ENCODE results near the gene MAMLD1. TPM values are rescaled to one million over a fixed set of nuclear protein-coding genes. Genes with fewer than 3 reads are reported as not detected.

Gene MAMLD1
- total RNA-seq, 1 donor from 2014 or later = 3.0 TPM

DNA sequence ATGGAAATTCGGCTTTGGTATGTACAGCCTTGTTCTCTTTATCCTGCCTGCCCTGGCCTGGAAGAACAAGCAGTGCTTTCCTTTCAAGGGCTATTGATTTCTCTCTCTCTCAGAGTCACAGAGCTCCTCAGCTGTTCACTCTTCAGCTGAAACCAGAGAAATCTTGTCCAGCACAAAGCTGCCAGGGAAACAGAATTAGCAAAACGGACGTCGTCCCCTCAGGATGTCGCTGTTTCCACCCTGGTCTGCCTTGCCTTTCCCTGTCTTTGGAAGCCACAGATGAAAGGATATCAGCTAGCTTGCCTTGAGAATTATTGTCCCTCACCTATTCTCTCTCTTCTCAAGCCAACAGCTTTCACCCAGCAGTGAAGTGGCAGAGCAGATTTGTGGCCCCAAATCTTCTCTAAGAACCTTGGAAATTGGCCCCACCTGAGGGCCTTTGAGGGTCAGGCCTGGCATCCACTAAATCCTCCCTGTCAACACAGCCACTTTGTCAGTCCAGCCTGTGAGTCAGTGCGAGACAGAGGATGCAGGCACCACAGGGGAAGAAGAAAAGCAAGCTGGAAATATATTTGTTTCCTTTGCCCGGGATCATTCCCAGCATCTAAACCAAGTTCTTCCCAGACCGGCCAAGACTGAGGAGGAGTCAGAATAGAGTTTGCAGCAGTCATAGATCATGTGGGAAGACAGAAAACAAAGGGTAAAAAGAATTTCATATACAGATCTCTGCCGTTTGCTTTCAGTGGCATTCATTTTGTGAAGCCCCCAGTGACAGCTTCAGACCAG is 141.5 kb downstream of the MAMLD1 start:
- H3K27me3 ChIP-seq (ENCODE audit: control insufficient read depth, insufficient read depth, low read length) = no peaks in the 10 kb centered on the region
- no peaks in the 10 kb centered on the region for H3K36me3 ChIP-seq (ENCODE audit: control insufficient read depth, insufficient read depth, low read length)
- DNase-seq (ENCODE audit: low read depth) = no peak
- no peak overlapping the region for H3K4me3 ChIP-seq (ENCODE audit: low read depth, low read length)
- TF ChIP-seq, protein P1, sequence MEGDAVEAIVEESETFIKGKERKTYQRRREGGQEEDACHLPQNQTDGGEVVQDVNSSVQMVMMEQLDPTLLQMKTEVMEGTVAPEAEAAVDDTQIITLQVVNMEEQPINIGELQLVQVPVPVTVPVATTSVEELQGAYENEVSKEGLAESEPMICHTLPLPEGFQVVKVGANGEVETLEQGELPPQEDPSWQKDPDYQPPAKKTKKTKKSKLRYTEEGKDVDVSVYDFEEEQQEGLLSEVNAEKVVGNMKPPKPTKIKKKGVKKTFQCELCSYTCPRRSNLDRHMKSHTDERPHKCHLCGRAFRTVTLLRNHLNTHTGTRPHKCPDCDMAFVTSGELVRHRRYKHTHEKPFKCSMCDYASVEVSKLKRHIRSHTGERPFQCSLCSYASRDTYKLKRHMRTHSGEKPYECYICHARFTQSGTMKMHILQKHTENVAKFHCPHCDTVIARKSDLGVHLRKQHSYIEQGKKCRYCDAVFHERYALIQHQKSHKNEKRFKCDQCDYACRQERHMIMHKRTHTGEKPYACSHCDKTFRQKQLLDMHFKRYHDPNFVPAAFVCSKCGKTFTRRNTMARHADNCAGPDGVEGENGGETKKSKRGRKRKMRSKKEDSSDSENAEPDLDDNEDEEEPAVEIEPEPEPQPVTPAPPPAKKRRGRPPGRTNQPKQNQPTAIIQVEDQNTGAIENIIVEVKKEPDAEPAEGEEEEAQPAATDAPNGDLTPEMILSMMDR (IDR thresholded peaks at IDR 0.05; ENCODE audit: insufficient read depth, low read length, poor library complexity, severe bottlenecking) = no peak

DNA sequence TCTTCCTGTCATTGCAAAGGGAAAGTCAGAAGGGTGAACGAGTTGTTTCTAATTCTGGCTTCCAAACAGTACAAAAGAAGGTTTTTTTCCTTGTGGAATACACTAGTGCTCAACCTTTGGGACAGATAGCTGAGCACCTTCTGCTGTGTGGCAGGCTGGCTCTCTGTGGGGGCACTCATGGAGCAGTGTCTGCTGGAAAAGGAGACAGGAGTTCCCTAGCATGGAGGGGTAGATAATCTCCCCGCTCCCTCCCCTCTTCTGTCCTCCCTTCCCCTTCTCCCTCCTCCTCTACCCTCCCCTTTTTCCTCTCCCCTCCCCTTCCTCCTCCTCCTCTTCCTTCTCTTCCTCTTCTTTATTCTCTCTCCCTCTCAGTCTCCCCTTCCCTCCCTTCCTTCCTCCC is 142.9 kb downstream of the MAMLD1 start:
- DNase-seq (ENCODE audit: low read depth) = no peak
- no peaks in the 10 kb centered on the region for H3K27me3 ChIP-seq (ENCODE audit: control insufficient read depth, insufficient read depth, low read length)
- no peak overlapping the region for H3K4me3 ChIP-seq (ENCODE audit: low read depth, low read length)
- no peaks in the 10 kb centered on the region for H3K36me3 ChIP-seq (ENCODE audit: control insufficient read depth, insufficient read depth, low read length)
- TF ChIP-seq, protein P1 (IDR thresholded peaks at IDR 0.05; ENCODE audit: insufficient read depth, low read length, poor library complexity, severe bottlenecking) = no peak

DNA sequence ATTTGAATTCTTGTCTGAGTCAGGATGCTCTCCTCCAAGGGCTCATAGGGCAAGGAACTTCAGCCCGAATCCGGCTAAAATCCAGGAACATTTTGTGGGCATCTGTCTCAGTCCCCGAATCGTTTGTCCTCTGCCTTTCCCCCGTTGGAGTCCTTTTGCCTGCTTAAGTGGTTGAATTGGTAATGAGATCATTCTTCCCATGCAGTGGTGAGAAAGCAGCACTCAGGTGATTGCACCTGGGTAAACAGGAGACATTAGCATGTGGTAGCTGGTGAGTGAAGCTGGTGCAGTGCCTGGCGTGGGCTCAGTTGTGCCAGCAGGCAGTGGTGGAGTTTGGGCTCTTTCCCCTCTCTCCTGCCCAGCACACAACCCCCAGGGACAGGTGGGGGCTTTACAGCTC is 143.4 kb downstream of the MAMLD1 start:
- no peak for DNase-seq (ENCODE audit: low read depth)
- H3K36me3 ChIP-seq (ENCODE audit: control insufficient read depth, insufficient read depth, low read length) = no peaks in the 10 kb centered on the region
- no peak overlapping the region for H3K4me3 ChIP-seq (ENCODE audit: low read depth, low read length)
- H3K27me3 ChIP-seq (ENCODE audit: control insufficient read depth, insufficient read depth, low read length) = no peaks in the 10 kb centered on the region
- TF ChIP-seq, protein P1 (IDR thresholded peaks at IDR 0.05; ENCODE audit: insufficient read depth, low read length, poor library complexity, severe bottlenecking) = no peak

DNA sequence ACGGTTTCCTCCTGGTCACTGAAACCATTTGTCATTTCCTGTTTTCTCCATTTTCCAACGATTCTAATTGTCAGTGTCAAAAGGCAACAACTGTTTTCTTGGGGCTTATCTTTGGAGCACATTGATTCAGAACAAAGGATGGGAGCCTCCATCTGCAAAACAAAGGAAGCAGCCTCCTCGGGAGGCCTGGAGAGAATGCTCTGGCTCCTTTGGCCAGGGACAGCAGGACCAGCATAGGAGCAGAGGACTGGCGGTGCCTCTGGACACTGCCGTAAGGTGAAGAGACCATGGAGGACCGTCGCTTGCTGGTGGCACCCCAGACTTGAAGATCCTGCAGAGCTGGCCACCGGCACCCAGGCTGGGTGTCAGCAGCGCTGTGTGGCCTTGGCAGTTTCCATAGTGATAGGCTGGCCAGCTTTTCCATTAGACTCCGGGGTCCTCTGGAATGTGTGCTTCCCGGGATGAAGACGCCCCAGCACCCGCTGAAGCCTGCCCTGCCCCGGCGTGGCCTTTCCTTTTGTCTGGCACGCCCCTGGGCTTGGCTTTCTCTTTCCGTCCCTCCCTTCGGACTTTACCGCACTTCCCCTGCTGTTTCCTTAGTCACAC is 144.2 kb downstream of the MAMLD1 start:
- no peaks in the 10 kb centered on the region for H3K36me3 ChIP-seq (ENCODE audit: control insufficient read depth, insufficient read depth, low read length)
- no peaks in the 10 kb centered on the region for H3K27me3 ChIP-seq (ENCODE audit: control insufficient read depth, insufficient read depth, low read length)
- H3K4me3 ChIP-seq (ENCODE audit: low read depth, low read length) = no peak overlapping the region
- no peak for DNase-seq (ENCODE audit: low read depth)
- TF ChIP-seq, protein P1 (IDR thresholded peaks at IDR 0.05; ENCODE audit: insufficient read depth, low read length, poor library complexity, severe bottlenecking) = no peak

DNA sequence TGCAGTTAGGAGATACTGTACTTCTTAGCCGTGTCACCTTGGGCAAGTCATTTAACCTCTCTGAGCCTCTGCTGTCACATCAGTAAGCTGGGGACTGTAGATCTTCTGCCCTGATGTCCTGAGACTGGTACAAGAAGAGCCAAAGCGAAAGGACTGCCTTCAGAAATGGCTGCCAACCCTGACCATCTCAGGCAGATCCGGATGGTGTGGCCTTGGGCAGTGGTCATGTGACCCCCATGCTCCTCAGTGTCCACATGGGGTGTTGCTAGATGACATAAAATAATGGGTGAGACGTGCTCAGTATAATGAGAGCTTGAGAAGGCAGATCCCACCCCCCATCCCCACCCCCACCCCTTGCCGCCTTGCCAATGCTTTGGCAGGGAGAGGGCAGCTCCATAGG is 144.9 kb downstream of the MAMLD1 start:
- Histone ChIP-seq H3K27me3 (ENCODE audit: control insufficient read depth, insufficient read depth, low read length) (no peaks in the 10 kb centered on the region), H3K36me3 (ENCODE audit: control insufficient read depth, insufficient read depth, low read length) (no peaks in the 10 kb centered on the region), H3K4me3 (ENCODE audit: low read depth, low read length) (no peak overlapping the region)
- TF ChIP-seq, protein P1 (IDR thresholded peaks at IDR 0.05; ENCODE audit: insufficient read depth, low read length, poor library complexity, severe bottlenecking) = no peak
- no peak for DNase-seq (ENCODE audit: low read depth)

Measured in kidney epithelial cell (primary cell).